ENCODE results near the gene COL8A1. TPM values are rescaled to one million over a fixed set of nuclear protein-coding genes. Genes with fewer than 3 reads are reported as not detected.

COL8A1 gene
- total RNA-seq, 2 experiments from 2014 or later = not detected

DNA sequence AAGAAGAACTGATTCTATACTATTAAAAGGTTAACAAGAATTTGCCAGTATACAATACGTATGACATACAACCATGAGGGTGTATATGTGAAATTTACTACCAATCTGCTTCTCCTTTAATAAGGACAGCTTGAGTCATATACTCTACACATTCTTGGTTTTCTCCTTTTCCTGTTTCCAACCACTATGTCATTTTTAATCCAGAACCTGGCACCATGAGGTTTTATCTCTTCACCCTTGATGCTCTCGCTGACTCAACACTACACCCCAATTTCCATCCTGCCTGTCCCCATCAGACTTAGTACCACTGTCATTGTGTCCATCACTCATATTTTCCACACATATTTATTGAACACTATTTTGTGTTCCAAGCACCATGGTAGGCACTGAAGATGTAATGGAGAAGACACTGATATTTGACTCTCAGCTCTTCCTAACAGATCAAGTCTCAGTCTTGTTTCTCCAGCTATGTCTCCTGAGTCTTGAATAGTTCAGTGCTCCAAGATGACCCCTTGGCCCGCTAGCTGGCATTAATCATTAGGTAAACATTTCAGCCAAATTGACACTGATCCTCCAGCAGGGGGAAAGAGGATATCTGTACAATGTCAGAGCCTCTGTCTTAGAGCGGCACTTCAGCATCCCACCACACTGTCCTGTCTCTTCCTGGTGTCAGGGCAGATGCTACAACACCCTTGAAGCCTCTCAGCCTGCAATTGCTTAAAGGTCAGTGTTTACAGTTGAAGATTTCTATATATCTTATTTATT is 11.2 kb upstream of the COL8A1 start:
- no peaks in the 10 kb centered on the region for H3K36me3 Mint-ChIP-seq (ENCODE audit: low read depth)
- ChIA-PET CTCF (no interaction called here), POLR2A (no interaction called here)
- ATAC-seq (ENCODE audit: poor library complexity) (no peak), DNase-seq (no peak)
- Histone ChIP-seq H3K4me1 (ENCODE audit: insufficient read depth, low read length) (no peaks in the 10 kb centered on the region), H3K9me3 (ENCODE audit: control insufficient read depth in 1 of 2, insufficient read depth in 1 of 2, low read length in 2 of 2) (peaks cover 0 to 9% of the 10 kb centered on the region in 2 experiments), H3K4me3 (ENCODE audit: low read length) (no peak overlapping the region), H3K36me3 (ENCODE audit: insufficient read depth, low read length) (no peaks in the 10 kb centered on the region), H3K27me3 (ENCODE audit: control insufficient read depth in 1 of 2, insufficient read depth in 2 of 2, low read length in 2 of 2) (peaks cover 0 to 2% of the 10 kb centered on the region in 2 experiments), H3K27ac (ENCODE audit: low read depth in 1 of 2, low read length in 2 of 2) (no peak overlapping the region)
- TF ChIP-seq, protein P1, sequence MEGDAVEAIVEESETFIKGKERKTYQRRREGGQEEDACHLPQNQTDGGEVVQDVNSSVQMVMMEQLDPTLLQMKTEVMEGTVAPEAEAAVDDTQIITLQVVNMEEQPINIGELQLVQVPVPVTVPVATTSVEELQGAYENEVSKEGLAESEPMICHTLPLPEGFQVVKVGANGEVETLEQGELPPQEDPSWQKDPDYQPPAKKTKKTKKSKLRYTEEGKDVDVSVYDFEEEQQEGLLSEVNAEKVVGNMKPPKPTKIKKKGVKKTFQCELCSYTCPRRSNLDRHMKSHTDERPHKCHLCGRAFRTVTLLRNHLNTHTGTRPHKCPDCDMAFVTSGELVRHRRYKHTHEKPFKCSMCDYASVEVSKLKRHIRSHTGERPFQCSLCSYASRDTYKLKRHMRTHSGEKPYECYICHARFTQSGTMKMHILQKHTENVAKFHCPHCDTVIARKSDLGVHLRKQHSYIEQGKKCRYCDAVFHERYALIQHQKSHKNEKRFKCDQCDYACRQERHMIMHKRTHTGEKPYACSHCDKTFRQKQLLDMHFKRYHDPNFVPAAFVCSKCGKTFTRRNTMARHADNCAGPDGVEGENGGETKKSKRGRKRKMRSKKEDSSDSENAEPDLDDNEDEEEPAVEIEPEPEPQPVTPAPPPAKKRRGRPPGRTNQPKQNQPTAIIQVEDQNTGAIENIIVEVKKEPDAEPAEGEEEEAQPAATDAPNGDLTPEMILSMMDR (IDR thresholded peaks at IDR 0.05) = no peak
- H3K27ac Mint-ChIP-seq = no peak overlapping the region
- no peak overlapping the region for H3K4me3 Mint-ChIP-seq
- H3K9me3 Mint-ChIP-seq = no peaks in the 10 kb centered on the region
- H3K27me3 Mint-ChIP-seq = peaks cover 21% of the 10 kb centered on the region
- intact Hi-C loops (cut with DNase I, micrococcal nuclease) = no loop called here
- no peaks in the 10 kb centered on the region for H3K4me1 Mint-ChIP-seq (ENCODE audit: low read depth)

DNA sequence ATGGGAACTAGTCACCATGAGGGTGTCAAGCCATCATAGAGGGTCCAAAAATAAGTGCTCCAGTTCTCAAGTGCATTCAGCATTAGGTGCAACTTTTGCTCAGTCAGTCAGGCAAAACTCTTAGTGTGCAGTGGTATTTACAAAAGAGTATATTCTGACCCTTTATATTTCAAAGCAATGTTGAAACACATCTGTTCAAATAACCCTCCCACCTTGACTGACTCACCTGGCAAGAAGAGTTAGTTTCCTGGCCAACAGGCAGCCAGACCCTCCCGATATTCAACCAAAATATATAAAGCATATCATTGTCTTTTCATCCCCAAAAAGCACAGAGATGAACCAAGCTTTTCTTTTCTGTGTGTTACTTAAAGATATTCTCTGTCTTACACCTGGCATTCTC is 7.6 kb upstream of the COL8A1 start:
- H3K9me3 ChIP-seq (ENCODE audit: control insufficient read depth in 1 of 2, insufficient read depth in 1 of 2, low read length in 2 of 2) = no peaks in the 10 kb centered on the region
- no peaks in the 10 kb centered on the region for H3K4me1 ChIP-seq (ENCODE audit: insufficient read depth, low read length)
- no peak for ATAC-seq (ENCODE audit: poor library complexity)
- Mint-ChIP-seq H3K27ac (no peak overlapping the region), H3K4me3 (no peak overlapping the region), H3K36me3 (ENCODE audit: low read depth) (no peaks in the 10 kb centered on the region), H3K27me3 (peaks cover 50% of the 10 kb centered on the region), H3K9me3 (no peaks in the 10 kb centered on the region), H3K4me1 (ENCODE audit: low read depth) (no peaks in the 10 kb centered on the region)
- no peak overlapping the region for H3K27ac ChIP-seq (ENCODE audit: low read depth in 1 of 2, low read length in 2 of 2)
- intact Hi-C loops (cut with DNase I, micrococcal nuclease) = no loop called here
- H3K4me3 ChIP-seq (ENCODE audit: low read length) = no peak overlapping the region
- CTCF ChIA-PET = no interaction called here
- no peak for DNase-seq
- peaks cover 6 to 31% of the 10 kb centered on the region in 2 experiments for H3K27me3 ChIP-seq (ENCODE audit: control insufficient read depth in 1 of 2, insufficient read depth in 2 of 2, low read length in 2 of 2)
- H3K36me3 ChIP-seq (ENCODE audit: insufficient read depth, low read length) = no peaks in the 10 kb centered on the region
- POLR2A ChIA-PET = no interaction called here
- TF ChIP-seq, protein P1 (IDR thresholded peaks at IDR 0.05) = no peak

DNA sequence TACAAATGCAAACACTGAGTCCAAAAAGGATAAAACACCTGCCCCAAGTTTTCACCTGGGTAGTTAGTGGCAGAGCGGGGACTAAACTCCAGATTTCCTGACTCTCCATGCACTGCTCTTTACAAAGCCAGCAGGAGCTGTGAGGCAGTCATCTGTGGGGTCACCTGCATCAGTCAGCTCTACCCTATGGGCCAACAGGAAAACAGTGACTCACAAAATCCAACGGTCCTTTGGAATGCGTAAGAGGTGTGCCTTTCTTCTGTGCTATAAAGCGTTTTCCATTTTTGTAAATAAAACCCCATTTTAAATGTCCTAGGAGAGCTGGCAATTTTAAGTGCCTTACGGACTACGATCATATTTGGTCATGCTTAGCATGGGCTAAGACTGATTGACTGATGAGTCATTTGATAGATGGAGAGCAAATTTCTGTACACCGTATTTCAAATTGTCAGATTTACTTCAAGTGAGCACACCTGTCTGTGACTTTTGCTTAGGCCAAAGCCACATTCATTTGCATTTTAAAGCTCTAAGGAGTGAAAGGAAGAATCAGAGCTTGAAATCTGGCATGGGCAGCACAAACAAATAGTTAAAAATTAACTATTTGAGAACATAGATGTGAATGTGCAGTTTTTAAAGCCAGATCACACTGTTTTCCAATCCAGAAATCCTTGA is 4.4 kb upstream of the COL8A1 start:
- CTCF ChIA-PET = no interaction called here
- H3K27ac Mint-ChIP-seq = no peak overlapping the region

More for the DNA sequence above, 4.4 kb upstream of the COL8A1 start:
- intact Hi-C loops (cut with DNase I, micrococcal nuclease) = no loop called here
- TF ChIP-seq, protein P1 (IDR thresholded peaks at IDR 0.05) = no peak
- peaks cover 0 to 8% of the 10 kb centered on the region in 2 experiments for H3K9me3 ChIP-seq (ENCODE audit: control insufficient read depth in 1 of 2, insufficient read depth in 1 of 2, low read length in 2 of 2)
- no peaks in the 10 kb centered on the region for H3K9me3 Mint-ChIP-seq
- H3K36me3 ChIP-seq (ENCODE audit: insufficient read depth, low read length) = no peaks in the 10 kb centered on the region
- ATAC-seq (ENCODE audit: poor library complexity) (no peak), DNase-seq (no peak)
- H3K4me3 ChIP-seq (ENCODE audit: low read length) = no peak overlapping the region
- H3K36me3 Mint-ChIP-seq (ENCODE audit: low read depth) = no peaks in the 10 kb centered on the region
- H3K4me1 Mint-ChIP-seq (ENCODE audit: low read depth) = peaks cover 15% of the 10 kb centered on the region
- H3K27me3 Mint-ChIP-seq = peaks cover 72% of the 10 kb centered on the region
- H3K27ac ChIP-seq (ENCODE audit: low read depth in 1 of 2, low read length in 2 of 2) = no peak overlapping the region
- no peak overlapping the region for H3K4me3 Mint-ChIP-seq
- H3K27me3 ChIP-seq (ENCODE audit: control insufficient read depth in 1 of 2, insufficient read depth in 2 of 2, low read length in 2 of 2) = peaks cover 25 to 59% of the 10 kb centered on the region in 2 experiments
- peaks cover 4% of the 10 kb centered on the region for H3K4me1 ChIP-seq (ENCODE audit: insufficient read depth, low read length)
- POLR2A ChIA-PET = no interaction called here

All from CD4-positive, alpha-beta T cell (primary cell).